ENCODE measurements around the gene MCU.
A peak's percentile ranks its signal among the peaks of the same experiment; 100 is the strongest.

MCU gene

DNA sequence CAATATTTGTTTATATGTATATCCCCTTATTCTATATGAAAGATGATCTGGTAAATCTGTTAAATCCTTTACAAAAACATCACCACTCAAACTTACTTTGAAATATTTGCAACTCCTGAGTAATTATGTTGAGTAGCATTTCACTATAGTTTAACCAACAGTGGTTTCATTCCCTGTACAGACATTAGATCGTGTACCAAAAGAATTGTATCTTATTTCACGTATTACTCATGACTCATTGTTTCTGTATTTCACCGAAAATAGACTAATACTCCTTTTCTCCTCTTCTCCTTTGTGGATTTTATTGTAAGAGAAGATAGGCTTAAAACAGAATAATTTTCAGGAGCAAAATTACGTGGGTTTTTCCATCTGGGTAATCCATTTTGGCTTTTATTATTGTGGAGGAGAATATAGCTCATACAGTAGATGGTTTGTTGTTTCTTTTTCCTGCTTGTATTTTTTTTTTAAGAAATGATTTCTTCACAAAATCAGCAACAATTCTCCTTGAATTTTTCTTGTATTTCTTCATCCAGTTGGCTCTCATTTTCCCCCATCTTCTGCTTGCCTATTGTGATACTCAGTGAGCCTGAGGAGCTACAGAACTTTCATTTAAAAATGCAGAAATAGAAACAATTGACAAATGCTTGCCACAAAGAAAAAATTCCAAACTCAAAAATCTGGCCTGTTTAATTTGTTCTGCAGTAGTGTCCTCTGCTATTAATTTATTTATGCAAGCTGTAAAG, 111.0 kb downstream of the MCU start:
- DNase-seq (ENCODE audit: low spot score): peak; percentile 26

DNA sequence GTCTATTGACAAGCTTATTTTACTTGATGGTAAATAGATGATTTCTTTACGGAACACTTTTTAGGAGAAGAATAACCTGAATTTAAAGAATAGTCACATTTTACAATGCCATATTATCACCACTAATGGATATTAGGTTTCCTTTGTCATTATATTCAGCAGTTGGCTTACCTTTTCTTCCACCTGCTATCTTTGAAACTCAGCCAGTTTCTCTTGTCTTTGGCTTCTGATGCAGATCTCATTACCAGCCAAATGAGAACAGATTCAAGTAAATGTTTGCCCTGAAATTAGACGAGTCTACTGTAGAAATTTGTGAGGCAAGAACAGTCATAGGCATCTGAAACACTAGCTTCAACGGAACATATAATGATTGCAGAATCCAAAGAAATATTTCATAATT, 116.1 kb downstream of the MCU start:
- no peak for DNase-seq (ENCODE audit: low spot score)

DNA sequence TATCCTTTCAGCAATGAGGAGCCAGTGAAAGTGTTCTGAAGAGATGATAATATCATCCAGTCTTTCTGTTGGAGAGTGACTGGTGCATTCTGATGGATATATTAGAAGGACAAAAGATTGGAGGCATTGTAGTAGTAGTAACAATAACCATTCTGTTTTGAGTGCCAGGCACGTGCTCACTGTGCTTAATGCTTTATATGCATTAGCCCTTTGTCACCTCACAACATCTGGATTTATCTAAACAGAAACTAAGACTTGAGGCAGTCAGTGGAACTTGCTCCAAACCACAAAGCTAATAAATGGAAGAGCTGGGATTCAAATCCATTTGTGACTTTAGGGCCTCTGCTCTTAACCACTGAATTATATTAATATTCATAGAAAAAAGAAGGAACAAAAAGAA, 117.1 kb downstream of the MCU start:
- DNase-seq (ENCODE audit: low spot score): no peak

DNA sequence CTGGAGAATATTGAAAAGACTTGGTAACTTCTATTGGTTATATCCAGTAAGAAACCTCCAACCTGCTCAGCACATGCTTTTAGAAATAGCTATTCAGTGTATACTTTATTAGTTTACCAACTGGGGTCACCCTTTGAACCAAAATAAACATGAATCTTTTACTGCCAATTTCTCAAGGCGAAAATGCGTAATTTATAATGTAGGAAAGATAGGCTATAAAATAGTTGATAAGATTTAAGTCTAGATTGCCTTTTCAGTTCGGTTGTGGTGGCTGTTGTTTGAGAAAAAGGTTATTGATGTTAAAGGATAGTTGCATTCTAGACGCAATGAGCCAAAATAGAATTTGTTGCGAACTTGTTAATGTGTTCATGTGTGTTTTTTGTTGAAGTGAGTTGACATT, 119.0 kb downstream of the MCU start:
- no peak for DNase-seq (ENCODE audit: low spot score)

DNA sequence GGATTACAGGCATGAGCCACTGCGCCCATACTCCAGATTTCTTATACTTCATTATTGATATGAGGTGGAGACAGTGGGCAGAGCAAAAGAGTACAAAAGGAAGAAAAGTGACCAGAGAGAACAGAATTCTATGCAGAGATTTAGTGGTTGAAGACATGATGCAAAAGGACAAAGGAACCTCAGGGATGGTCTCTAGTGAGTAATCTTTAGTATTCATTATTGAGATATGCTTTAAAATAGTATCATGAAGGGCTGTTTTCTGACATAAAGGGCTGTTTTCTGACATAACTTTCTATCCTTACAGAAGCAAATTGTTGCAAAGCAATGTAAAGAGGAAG, 120.4 kb downstream of the MCU start:
- DNase-seq (ENCODE audit: low spot score): no peak

DNA sequence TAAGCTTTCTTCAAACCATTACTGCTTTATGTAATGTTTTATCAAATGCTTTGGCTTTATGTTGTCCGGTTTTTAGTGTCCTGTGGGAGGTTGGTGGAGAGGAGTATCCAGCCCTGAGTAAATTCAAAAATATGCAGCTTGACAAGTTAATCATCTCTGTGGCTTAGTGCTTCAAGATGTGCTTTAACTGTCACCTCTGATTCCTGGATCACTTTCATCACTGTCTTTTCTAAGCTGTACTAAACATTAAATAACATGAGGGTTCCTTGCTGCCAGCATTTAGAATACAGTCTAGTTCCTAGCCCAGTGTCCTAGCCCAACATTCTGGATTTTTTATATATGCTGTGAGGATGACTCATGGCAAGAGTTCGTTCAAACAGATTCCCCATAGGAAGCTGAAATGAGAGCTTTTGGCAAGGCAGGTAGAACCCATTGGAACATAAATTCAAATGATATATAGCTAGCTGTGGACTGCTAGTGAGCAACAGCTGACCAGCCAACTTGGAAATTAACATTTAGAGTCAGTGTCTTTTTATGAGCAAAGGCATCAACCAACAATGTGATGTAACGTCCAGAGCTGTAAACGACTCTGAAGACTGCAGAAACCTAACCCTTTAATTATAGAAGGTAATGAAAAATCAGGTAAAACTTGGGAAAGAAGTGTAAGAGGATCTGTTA, 120.9 kb downstream of the MCU start:
- DNase-seq (ENCODE audit: low spot score): peak; percentile 35

DNA sequence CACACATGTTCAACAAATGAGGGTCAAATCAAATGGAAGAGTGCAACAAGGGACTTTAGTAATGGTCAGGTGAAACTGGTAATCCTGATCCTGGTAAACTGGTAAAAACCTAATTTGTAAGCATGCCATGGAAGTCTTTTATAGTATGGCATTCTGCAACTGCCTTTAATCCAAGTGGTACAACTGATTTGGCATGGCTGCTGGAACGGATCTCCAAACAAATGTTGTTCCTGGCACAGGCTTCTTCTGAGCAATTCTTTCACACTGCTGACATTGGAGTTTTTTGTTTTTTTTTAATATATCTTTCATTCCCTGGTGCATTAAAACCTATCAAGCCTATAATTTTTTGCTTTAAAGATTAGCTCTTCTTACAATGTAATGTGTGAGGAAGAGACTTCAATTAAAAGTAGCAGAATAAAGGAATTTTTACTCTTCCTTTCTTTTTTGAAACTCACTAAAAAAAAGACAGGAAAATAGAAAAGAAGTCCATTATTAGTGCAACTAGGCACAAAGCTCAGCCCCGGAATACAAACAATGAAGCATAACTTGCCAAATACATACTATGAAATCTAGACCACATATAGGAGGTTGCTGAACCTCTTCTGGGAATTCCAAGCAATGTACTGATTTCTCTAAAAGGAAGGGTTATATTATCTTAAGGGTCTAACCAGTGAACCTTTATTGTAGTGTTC, 122.3 kb downstream of the MCU start:
- DNase-seq (ENCODE audit: low spot score): no peak

DNA sequence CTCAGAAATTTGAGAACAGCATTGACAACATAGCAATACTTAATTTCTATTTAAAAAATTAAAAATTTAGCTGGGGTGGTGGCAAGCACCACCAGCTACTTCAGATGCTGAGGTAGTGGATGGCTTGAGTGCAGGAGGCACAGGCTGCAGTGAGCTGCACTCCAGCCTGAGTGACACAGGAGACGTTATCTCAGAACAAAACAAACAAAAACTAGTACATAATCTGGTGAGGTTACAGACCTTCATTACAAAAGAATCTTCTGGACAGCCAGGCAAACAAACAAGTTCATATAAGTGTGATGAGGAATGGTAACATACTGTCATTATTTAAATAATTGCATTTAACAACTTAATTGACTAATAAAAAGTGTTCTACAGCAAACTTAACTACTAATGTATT, 124.6 kb downstream of the MCU start:
- no peak for DNase-seq (ENCODE audit: low spot score)

DNA sequence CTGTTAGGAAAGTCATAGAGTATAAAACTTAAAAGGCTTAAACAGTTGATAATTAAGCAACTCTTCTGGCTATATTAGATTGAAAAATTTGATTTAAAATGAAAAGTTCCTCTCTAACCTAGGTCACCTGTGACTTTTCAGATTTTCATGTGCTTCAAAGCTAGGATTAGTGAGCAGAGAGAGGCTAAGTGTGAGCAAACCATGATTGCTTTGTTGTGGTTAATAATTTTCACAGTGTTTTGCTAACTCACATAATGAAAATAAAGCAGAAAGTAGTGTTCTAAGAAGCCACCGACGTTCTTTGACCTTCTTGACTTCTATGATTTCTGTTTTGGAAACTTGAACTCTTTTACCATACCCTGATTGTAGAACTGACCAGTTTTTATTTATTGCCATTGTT, 126.1 kb downstream of the MCU start:
- DNase-seq (ENCODE audit: low spot score): no peak

DNA sequence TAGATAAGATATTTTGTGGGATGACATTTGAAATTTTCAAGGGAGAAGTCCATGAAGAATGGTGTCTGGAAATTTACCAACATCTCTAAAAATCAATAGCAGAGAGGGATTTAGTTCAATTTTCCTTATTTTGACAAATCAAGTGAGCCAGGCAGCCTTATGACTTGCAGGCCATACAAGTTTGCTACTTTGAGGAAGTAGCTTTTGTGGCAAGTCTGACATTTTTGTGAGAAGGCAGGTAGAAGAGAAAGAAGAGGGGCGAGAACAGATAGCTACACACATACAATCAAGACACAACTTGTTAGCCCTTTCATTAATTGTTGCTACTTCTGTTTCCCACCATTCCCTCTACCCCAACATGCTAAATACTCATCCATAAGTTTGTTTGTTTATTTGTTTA, 127.1 kb downstream of the MCU start:
- no peak for DNase-seq (ENCODE audit: low spot score)

DNA sequence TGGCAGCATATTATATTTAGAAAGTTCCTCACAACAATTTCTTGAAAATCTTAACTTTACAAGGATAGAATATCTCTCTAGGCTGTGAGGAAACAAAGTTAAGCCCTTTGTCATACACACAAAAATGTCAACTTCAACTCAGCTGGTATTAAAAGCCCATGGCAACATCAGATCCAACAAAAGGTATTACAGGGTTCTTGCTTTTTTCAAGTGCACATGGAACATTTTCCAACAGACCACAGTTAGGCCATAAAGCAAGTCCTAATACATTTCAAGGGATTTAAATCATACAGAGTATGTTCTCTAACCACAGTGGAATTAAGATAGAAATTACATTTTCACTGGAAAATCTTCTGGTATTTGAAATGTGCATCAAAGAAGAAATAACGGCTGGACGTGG, 129.7 kb downstream of the MCU start:
- DNase-seq (ENCODE audit: low spot score): no peak

DNA sequence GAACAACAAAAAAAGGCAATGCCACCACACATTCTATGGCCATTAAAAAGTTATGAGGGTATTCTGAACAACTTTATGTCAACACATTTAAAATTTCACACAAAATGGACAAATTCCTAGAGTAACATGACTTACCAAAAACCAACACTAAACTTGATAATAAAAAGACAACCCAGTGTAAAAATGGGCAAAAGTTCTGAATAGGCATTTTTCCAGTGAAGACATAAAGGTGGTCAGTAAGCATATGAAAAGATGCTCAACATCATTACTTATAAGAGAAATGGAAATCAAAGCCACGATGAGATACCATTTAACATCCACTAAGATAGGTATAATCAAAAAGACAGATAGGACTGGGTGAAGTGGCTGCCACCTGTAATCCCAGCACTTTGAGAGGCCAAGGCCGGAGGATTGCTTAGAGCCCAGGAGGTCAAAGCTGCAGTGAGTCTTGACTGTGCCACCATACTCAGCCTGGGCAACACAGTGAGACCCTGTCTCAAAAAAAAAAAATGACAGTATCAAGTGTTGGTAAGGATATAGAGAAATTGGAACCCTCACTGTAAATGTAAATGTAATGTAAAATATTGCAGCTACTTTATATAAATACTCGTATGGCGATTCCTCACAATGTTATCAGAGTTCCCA, 130.5 kb downstream of the MCU start:
- DNase-seq (ENCODE audit: low spot score): no peak

DNA sequence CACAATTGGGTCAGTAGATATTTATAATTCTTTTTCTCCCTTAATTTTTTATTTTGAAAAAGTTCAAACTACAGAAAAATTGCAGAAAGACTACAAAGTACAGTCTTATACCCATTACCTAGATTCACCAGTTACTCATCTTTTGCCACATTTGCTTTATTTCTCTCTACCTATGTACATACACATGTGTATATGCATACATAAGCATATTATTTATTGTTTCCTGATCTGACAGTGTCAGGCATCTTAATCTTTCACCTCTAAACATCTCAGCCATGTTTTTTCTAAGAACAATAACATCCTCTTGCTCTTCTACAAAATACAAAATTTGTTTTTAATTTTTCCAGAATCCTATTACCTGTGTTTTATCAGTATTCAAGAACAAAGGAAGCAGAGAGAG, 133.2 kb downstream of the MCU start:
- no peak for DNase-seq (ENCODE audit: low spot score)

DNA sequence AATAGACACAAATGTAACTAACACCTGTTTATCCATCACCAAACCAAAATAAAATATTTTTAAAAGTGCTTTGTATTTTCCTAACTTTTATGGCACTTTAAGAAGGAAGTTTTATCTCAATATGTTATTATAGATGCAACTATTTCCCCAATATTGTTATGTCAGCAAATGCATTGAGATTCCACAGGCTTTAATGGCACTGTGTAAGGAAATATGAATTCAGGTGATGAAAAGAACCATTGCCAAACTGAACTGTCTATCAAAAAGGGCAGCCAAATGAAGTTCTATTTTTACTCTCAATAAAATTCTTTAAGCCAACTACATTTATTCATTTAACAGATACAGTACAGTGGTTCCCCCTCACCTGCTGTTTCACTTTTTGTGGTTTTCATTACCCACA, 134.4 kb downstream of the MCU start:
- no peak for DNase-seq (ENCODE audit: low spot score)

DNA sequence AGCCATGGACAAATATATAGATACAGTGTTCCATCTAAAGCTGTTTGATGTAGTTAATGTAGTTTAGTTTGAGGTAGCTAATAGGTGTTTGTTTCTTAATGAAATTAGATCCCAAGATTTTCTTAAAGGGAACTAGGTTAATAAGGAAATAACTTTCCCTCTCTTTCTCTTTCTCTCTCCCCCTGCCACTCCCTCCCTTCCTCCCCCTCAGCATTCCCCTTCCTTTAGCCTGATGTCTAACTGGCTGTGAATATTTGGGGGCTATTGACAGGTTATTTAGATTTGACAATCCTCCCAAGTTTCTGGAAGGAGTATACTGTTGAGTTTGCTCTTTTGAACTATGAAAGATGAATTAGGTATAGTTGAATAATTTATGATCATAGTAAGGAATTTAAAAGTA, 136.4 kb downstream of the MCU start:
- no peak for DNase-seq (ENCODE audit: low spot score)

DNA sequence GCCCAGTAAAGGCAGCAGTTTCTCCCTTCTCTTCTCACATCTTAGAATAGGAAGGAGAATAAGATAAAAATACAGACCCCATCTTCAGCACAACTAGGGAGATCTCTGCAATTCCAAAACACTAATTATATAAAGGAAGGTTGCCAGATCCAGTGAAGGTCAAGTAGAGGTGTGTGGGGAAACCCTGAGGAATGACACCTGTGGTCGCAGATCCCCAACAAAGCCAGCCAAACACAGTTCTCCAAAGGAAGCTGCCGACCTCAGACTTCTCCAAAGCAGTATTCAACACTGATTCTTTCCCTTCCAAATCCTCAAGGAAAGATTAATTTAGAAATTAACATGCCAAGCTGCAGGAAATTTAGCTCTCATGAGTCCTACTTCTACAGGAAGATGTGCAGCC, 138.7 kb downstream of the MCU start:
- no peak for DNase-seq (ENCODE audit: low spot score)

DNA sequence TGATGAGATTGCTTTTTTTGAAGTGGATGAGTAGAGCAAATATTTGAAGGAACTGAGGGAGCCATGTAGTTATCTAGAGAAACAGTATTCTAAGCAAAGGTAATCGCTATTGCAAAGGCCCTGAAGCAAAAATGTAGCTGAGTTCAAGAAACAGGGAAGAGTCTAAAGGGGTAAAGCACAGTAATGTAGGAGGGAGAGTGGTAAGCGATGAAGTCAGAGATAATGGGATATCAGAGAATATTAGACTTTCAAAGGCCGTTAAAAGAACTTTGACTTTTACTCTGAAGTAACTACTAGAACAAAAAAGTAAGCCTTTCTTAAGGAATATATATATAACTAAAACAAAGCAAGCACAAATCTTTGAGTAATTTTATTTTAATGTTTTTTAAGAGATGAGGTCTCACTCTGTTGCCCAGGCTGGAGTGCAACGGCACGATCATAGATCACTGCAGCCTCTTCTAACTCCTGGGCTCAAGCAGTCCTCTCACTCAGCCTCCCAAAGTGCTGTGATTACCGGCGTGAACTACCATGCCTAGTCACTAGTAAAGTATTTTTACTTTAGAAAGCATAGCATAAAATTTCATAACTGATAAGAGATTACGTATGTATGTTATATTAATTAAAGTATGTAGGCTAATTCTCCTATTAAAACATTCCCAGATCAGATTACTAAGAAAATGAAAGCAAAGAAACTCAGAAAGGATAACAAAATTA, 139.9 kb downstream of the MCU start:
- no peak for DNase-seq (ENCODE audit: low spot score)

DNA sequence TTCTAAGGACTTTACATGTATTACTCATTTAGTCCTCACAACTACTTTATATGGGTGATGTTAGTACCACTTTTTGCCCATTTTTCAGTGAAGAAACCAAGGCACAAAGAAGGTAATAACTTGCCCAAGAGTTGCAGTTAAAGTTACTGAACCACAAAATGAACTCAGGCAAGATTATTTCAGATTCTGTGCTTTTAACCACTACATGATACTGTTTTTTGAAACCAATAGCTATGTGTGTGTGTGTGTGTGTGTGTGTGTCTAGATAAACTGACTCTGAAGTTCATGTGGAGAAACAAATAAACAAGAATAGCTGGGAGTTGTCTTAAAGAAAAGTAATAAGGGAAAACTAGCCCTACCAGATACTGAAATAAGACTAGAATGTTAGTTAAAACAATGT, 140.8 kb downstream of the MCU start:
- DNase-seq (ENCODE audit: low spot score): no peak

DNA sequence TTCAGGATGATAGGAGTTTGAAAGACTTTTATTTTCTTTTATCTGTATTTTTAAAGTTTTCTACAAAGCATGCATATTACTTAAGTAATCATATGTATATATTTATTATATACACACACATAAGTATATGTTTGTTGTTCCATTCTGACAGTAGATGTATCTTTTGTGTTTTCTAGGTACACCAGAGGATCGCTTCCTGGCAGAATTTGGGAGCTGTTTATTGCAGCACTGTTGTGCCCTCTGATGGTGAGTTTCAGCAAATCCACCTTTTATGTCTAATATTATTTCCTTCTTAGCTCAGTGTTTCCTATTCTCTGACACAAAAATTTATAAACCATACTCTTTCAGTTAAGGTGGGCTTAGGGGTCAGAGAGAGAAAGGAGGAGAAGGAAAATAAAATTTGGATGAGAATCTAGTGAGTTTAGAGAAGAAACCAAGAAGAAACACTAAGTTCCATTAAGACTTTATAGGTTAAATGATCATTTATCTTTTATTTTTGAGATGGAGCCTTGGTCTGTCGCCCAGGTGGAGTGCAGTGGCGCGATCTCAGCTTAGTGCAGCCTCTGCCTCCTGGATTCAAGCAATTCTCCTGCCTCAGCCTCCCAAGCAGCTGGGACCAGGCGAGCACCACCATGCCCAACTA, 142.4 kb downstream of the MCU start:
- DNase-seq (ENCODE audit: low spot score): peak; percentile 35

DNA sequence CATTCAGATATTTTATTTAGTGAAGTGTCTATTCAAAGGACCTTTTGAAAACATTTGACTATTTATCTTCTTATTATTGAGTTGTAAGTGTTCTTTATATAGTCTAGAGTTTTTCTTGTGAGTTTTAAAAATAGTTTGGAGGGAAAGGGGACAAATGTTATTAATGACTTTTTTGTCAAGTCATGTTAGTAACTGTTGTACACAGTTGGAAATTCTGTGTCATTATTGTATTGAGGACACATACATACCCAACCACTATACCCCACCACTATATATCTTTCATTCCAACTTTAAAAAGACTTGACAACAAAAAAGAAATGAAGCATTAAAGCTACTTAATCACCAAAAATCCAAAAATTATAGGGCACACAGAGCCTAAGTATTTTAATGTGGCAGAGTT, 148.4 kb downstream of the MCU start:
- DNase-seq (ENCODE audit: low spot score): no peak

DNA sequence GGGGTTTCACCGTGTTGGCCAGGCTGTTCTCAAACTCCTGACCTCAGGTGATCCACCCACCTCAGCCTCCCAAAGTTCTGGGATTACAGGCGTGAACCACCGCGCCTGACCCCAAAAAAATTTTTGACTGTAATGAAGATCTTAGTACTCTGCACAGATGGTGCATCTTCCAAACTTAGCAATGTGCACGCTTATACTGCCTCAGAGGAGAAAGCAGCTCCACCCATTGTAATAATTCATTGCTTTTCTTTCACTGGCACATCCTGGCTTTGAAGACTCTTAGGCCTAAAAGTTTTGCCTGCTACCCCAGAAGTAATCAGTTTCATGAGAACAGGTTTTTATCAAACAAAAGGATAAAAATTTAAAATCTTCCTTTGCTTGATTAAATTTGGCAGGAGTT, 149.5 kb downstream of the MCU start:
- DNase-seq (ENCODE audit: low spot score): no peak

DNA sequence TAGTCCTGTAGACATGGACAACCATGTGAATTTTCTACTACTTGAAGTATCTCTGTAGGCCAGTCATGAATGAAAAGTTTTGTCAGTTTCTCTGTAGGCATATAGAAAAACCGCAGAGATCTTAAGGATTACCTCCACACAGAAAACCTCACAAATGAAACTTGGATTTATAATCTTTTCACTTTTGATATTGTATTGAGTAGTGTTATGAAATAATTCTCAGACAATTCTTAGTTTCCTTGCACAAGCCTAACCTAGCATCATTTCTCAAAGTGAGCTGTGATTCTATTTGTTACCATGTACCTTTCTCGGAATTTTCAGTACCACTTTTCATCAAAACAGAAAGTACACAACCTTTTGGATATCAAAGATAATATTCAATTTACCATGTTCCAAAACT, 150.2 kb downstream of the MCU start:
- DNase-seq (ENCODE audit: low spot score): no peak

Measured in hepatic stellate cell (primary cell).